Upper lobe of left lung (tissue), 4 donors: Measurements from ENCODE around the gene AVEN.

Source experiments
- EP300 ChIP-seq, 4 donors: sonication (generic); formaldehyde crosslinking; IDR thresholded peaks; one replicate each; pipeline ENCODE4 v1.5.1; 2017; ENCODE audit warnings: antibody characterized with exemption in 4 of 4, control low read depth in 2 of 4
- POLR2A ChIP-seq, 4 donors: fragments of 450-650 bp; IDR thresholded peaks; one replicate each; pipeline ENCODE4 v1.5.1; 2016 to 2017; ENCODE audit warnings: antibody characterized with exemption in 4 of 4, mild to moderate bottlenecking in 2 of 4
- POLR2AphosphoS5 ChIP-seq, 2 donors: sonication (generic); formaldehyde crosslinking; IDR thresholded peaks; one replicate each; pipeline ENCODE4 v1.5.1; 2017; ENCODE audit warnings: antibody characterized with exemption in 2 of 2
- TF ChIP-seq, protein P1 (sequence below), 6 experiments: fragments of 450-650 bp in 4 of 6; fragments of 200-600 bp in 2 of 6; sonication (generic) in 2 of 6; IDR thresholded peaks; one replicate each; pipeline ENCODE4 v1.5.1; 2016 to 2019; ENCODE audit warnings: antibody characterized with exemption in 6 of 6

DNA sequence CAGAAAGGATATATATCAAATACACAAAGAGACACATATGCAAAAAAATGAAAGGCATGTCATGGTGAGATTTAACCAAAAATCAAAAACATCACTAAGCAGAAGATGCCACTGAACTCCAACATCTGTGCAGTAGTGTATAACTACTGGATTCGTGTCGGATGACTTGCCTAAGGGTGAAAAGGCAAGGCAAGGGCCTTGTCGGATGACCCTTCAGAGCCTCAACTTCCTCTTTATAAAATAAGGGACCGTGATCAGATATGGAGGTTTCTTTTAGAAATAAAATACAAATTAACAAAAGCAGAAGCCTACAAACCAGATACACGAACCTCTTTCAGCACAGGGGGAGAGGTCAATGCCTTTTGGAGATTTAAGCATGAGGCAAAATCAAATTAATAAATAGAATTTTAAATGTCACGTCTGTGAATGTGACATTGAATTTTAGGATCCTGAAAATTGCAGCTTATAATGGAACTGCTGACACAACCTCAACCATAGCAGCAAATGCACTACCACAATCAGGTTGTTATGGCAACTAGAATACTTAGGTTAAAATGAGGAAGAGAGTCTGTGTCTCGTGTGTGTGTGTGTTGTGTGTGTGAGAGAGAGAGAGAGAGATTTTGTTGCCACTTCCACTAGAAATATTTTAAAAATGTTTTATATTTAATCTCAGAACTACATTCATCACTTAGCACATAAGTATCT lies 79.0 kb downstream of the AVEN start:
- TF ChIP-seq, protein P1, sequence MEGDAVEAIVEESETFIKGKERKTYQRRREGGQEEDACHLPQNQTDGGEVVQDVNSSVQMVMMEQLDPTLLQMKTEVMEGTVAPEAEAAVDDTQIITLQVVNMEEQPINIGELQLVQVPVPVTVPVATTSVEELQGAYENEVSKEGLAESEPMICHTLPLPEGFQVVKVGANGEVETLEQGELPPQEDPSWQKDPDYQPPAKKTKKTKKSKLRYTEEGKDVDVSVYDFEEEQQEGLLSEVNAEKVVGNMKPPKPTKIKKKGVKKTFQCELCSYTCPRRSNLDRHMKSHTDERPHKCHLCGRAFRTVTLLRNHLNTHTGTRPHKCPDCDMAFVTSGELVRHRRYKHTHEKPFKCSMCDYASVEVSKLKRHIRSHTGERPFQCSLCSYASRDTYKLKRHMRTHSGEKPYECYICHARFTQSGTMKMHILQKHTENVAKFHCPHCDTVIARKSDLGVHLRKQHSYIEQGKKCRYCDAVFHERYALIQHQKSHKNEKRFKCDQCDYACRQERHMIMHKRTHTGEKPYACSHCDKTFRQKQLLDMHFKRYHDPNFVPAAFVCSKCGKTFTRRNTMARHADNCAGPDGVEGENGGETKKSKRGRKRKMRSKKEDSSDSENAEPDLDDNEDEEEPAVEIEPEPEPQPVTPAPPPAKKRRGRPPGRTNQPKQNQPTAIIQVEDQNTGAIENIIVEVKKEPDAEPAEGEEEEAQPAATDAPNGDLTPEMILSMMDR (IDR thresholded peaks at IDR 0.05) = no peak
- TF ChIP-seq POLR2A (IDR thresholded peaks at IDR 0.05) (no peak), POLR2AphosphoS5 (IDR thresholded peaks at IDR 0.05) (no peak), EP300 (IDR thresholded peaks at IDR 0.05) (no peak)
